HepG2 (cell line): ENCODE measurements around the gene PHKG2. TPM values are rescaled to one million over a fixed set of nuclear protein-coding genes. Genes with fewer than 3 reads are reported as not detected.

Experiments
- ATAC-seq: fragments of 200-7000 bp; cut with Tn5 transposase; 3 replicates; pipeline ENCODE4 v1.9.1; 2020; ENCODE audit warnings: mild to moderate bottlenecking, moderate library complexity
- BruUV-seq: library from RNA; stranded (reverse); fragments of 400-500 nt; replicated peaks from 2 replicates; lab custom pipeline; 2021; lab: Mats Ljungman, UMichigan
- CTCF ChIA-PET: fragments of 300-600 bp; formaldehyde crosslinking; extraction: SDS; loops from one replicate; lab custom pipeline; 2021; ENCODE audit warnings: low total read pairs, inconsistent platforms, low intra/inter-chr PET ratio; lab: Yijun Ruan, JAX
- POLR2A ChIA-PET: fragments of 350-600 bp; sonication (Branson Sonifier 250); formaldehyde crosslinking; loops from one replicate; lab custom pipeline; 2020; ENCODE audit warnings: antibody characterized with exemption, inconsistent platforms; lab: Yijun Ruan, JAX
- DNase-seq: peaks from one replicate; pipeline ENCODE4 v3.0.0-alpha.2; 2015; ENCODE audit warnings: low spot score
- FAIRE-seq: peaks from 3 replicates; lab custom pipeline; 2011; peaks lifted over from hg19 to GRCh38; lab: Jason Lieb, UNC
- H2AFZ ChIP-seq: one replicate; pipeline ENCODE4 v1.6.1; 2011; ENCODE audit warnings: low read length, inconsistent platforms
- H3K27ac ChIP-seq: fragments of 300-600 bp; 3 replicates; pipeline ENCODE4 v1.8.0; 2011; ENCODE audit warnings: mixed run types, mild to moderate bottlenecking, mixed read lengths, low read length, inconsistent platforms; ENCODE audit not compliant: insufficient read depth; ENCODE audit errors: extremely low read length
- H3K27me3 ChIP-seq, 2 experiments: fragments of 200-600 bp in 1 of 2; 2 replicates in 1 of 2; 3 replicates in 1 of 2; pipeline versions ENCODE4 v1.6.0 to v1.8.0; 2011; ENCODE audit warnings: low read length in 2 of 2, mild to moderate bottlenecking in 2 of 2, moderate library complexity in 2 of 2, inconsistent platforms in 1 of 2; ENCODE audit not compliant: insufficient read depth in 2 of 2, control insufficient read depth in 1 of 2
- H3K36me3 ChIP-seq, 2 experiments: fragments of 200-600 bp in 1 of 2; replicated peaks in 1 of 2; 2 replicates in 1 of 2; 3 replicates in 1 of 2; pipeline versions ENCODE4 v1.5.1 to v1.8.0; 2011; ENCODE audit warnings: low read length in 2 of 2, inconsistent platforms in 1 of 2; ENCODE audit not compliant: insufficient read depth in 2 of 2, control insufficient read depth in 1 of 2
- H3K4me1 ChIP-seq: 2 replicates; pipeline ENCODE4 v1.5.1; 2012; ENCODE audit warnings: low read length, inconsistent platforms; ENCODE audit not compliant: insufficient read depth
- H3K4me2 ChIP-seq: 2 replicates; pipeline ENCODE4 v1.6.0; 2011; ENCODE audit warnings: low read depth, low read length, inconsistent platforms
- H3K4me3 ChIP-seq, 3 experiments: fragments of 200-600 bp in 1 of 3; sonication (generic), shearing (Covaris generic) in 1 of 3; replicated peaks in 1 of 3; 2 replicates each; pipeline ENCODE4 v1.5.1; 2011 to 2016; ENCODE audit warnings: low read length in 3 of 3, inconsistent platforms in 2 of 3, low read depth in 2 of 3, mild to moderate bottlenecking in 2 of 3, control low read depth in 1 of 3, mixed read lengths in 1 of 3; ENCODE audit not compliant: insufficient read depth in 1 of 3
- H3K79me2 ChIP-seq: one replicate; pipeline ENCODE4 v1.6.1; 2011; ENCODE audit warnings: low read length, inconsistent platforms; ENCODE audit not compliant: insufficient read depth
- H3K9ac ChIP-seq: 2 replicates; pipeline ENCODE4 v1.6.0; 2011; ENCODE audit warnings: mild to moderate bottlenecking, low read depth, low read length, inconsistent platforms; ENCODE audit not compliant: insufficient read depth
- H3K9me3 ChIP-seq: 2 replicates; pipeline ENCODE4 v1.5.1; 2012; ENCODE audit warnings: mild to moderate bottlenecking, low read length
- H4K20me1 ChIP-seq: 2 replicates; pipeline ENCODE4 v1.6.0; 2011; ENCODE audit warnings: inconsistent platforms, mild to moderate bottlenecking, low read length, moderate library complexity; ENCODE audit not compliant: insufficient read depth
- CREBL2 ChIP-seq: sonication (generic); formaldehyde crosslinking; IDR thresholded peaks from 2 replicates; pipeline ENCODE4 v1.8.1; 2023; ENCODE audit warnings: missing genetic modification reagents, mild to moderate bottlenecking, borderline replicate concordance
- GTF3A ChIP-seq: sonication (generic); formaldehyde crosslinking; conservative IDR thresholded peaks from 2 replicates; pipeline ENCODE4 v1.4.0; 2020; ENCODE audit warnings: mild to moderate bottlenecking, missing genetic modification reagents
- HNRNPLL ChIP-seq: fragments of 200-400 bp; formaldehyde crosslinking; IDR thresholded peaks from 2 replicates; pipeline ENCODE4 v1.6.1; 2017; ENCODE audit warnings: mild to moderate bottlenecking, low read depth, low read length; ENCODE audit not compliant: poor library complexity, severe bottlenecking
- MTF2 ChIP-seq: sonication (generic); formaldehyde crosslinking; IDR thresholded peaks from 2 replicates; pipeline ENCODE4 v1.5.0; 2020; ENCODE audit warnings: missing genetic modification reagents, borderline replicate concordance
- MYC ChIP-seq: sonication (generic); formaldehyde crosslinking; IDR thresholded peaks from 2 replicates; pipeline ENCODE4 v1.9.0; 2021; ENCODE audit warnings: missing genetic modification reagents, borderline replicate concordance
- NR0B2 ChIP-seq: sonication (generic); formaldehyde crosslinking; IDR thresholded peaks from 2 replicates; pipeline ENCODE4 v1.4.0; 2020; ENCODE audit warnings: mild to moderate bottlenecking, missing genetic modification reagents
- NR2F6 ChIP-seq, 2 experiments: IDR thresholded peaks; 2 replicates each; pipeline ENCODE4 v1.6.1; 2016; ENCODE audit warnings: antibody characterized with exemption in 1 of 2, mild to moderate bottlenecking in 1 of 2
- NRL ChIP-seq: sonication (generic); formaldehyde crosslinking; IDR thresholded peaks from 2 replicates; pipeline ENCODE4 v1.5.0; 2020; ENCODE audit warnings: missing genetic modification reagents, mild to moderate bottlenecking, moderate library complexity, borderline replicate concordance
- RAD21 ChIP-seq: fragments of 450-650 bp; formaldehyde crosslinking; IDR thresholded peaks from 2 replicates; pipeline ENCODE4 v1.5.0; 2020; ENCODE audit warnings: mild to moderate bottlenecking
- RAD51 ChIP-seq: fragments of 450-650 bp; IDR thresholded peaks from 2 replicates; pipeline ENCODE4 v1.6.1; 2016; ENCODE audit warnings: borderline replicate concordance
- SCMH1 ChIP-seq: sonication (generic); formaldehyde crosslinking; IDR thresholded peaks from 2 replicates; pipeline ENCODE4 v1.9.0; 2021; ENCODE audit warnings: missing genetic modification reagents, mild to moderate bottlenecking, borderline replicate concordance
- SOX13 ChIP-seq, 3 experiments: fragments of 450-650 bp in 1 of 3; sonication (generic) in 1 of 3; formaldehyde crosslinking in 1 of 3; IDR thresholded peaks in 2 of 3; conservative IDR thresholded peaks in 1 of 3; 2 replicates each; pipeline versions ENCODE4 v1.5.0 to v1.6.1; 2016 to 2020; ENCODE audit warnings: antibody characterized with exemption in 1 of 3, mild to moderate bottlenecking in 1 of 3, missing compliant biosample characterization in 1 of 3, missing genetic modification reagents in 1 of 3, moderate library complexity in 1 of 3
- SRF ChIP-seq: IDR thresholded peaks from 2 replicates; pipeline ENCODE4 v1.6.1; 2011; ENCODE audit warnings: mild to moderate bottlenecking, low read depth, low read length, moderate library complexity
- ZFP36L2 ChIP-seq: sonication (generic); formaldehyde crosslinking; IDR thresholded peaks from 2 replicates; pipeline ENCODE4 v1.4.0; 2020; ENCODE audit warnings: missing genetic modification reagents
- ZNF124 ChIP-seq: sonication (generic); formaldehyde crosslinking; IDR thresholded peaks from 2 replicates; pipeline ENCODE4 v1.4.0; 2020; ENCODE audit warnings: missing genetic modification reagents
- ZNF574 ChIP-seq: sonication (generic); formaldehyde crosslinking; IDR thresholded peaks from 2 replicates; pipeline ENCODE4 v1.4.0; 2020; ENCODE audit warnings: missing genetic modification reagents
- ZNF607 ChIP-seq: sonication (generic); formaldehyde crosslinking; IDR thresholded peaks from 2 replicates; pipeline ENCODE4 v1.5.1; 2020; ENCODE audit warnings: missing genetic modification reagents, mild to moderate bottlenecking, borderline replicate concordance
- ZNF674 ChIP-seq: sonication (generic); formaldehyde crosslinking; IDR thresholded peaks from 2 replicates; pipeline ENCODE4 v1.5.0; 2020; ENCODE audit warnings: low read depth, mild to moderate bottlenecking, missing genetic modification reagents
- ZNF704 ChIP-seq: sonication (generic); formaldehyde crosslinking; IDR thresholded peaks from 2 replicates; pipeline ENCODE4 v1.8.1; 2023; ENCODE audit warnings: mild to moderate bottlenecking, inconsistent platforms, moderate library complexity, missing genetic modification reagents, borderline replicate concordance
- WGBS: methylation state at CpG from one replicate; pipeline ENCODE4 v1.1.6; 2017; ENCODE audit warnings: low lambda C conversion rate; 5-methylcytosine and 5-hydroxymethylcytosine counted together
- in situ Hi-C: cut with HindIII; loops from 2 replicates; pipeline ENCODE4 v1.10.0; 2017; ENCODE audit warnings: low pct_unique_long_range_greater_than_20kb; ENCODE audit not compliant: extremely low pct_ligation_motif_present
- intact Hi-C: fragments of 100-400 bp; cut with micrococcal nuclease; formaldehyde crosslinking; loops from one replicate; pipeline ENCODE4 v1.10.0; 2022; ENCODE audit not compliant: unreplicated experiment
- polyA plus RNA-seq, 8 experiments: library from polyadenylated mRNA; depleted of rRNA in 3 of 8; stranded (reverse) in 7 of 8; unstranded in 1 of 8; fragments of >200 nt; fragmentation: Illumina TruSeq in 4 of 8; extraction: Trizol in 4 of 8; gene quantifications; 2 replicates each; pipeline versions ENCODE4 v1.2.1 to v1.2.3, GENCODE V29; 2011 to 2016; ENCODE audit warnings: low read depth in 4 of 8, missing spikeins in 1 of 8, mixed read lengths in 1 of 8; ENCODE audit not compliant: insufficient read depth in 1 of 8
- total RNA-seq, 5 experiments: library from RNA; depleted of rRNA; stranded (reverse); fragments of >200 nt; fragmentation: Illumina TruSeq; extraction: Trizol; gene quantifications; 2 replicates each; pipeline ENCODE4 v1.2.3, GENCODE V29; 2016; ENCODE audit warnings: low read depth in 1 of 5

The PHKG2 gene
- total and polyA plus RNA-seq, 2 of the 13 experiments (the other 11 are each of a cell fraction or from before 2014, with no cell fraction given) = 37.4 to 42.1 TPM

- TF ChIP-seq ZNF574 (0 out of 2 replicates have a peak, but pooled peaks have one; percentile 18), MYC (CRISPR knock-in tag) (0 out of 2 replicates have a peak, but pooled peaks have one; percentile 33), HNRNPLL (peak; percentile 28), CREBL2 (CRISPR knock-in tag) (no peak), NR2F6 (IDR thresholded peaks at IDR 0.05) (no peak), NR2F6 (CRISPR knock-in tag; IDR thresholded peaks at IDR 0.05) (0 out of 2 replicates have a peak, but pooled peaks have one; percentile 18), SCMH1 (CRISPR knock-in tag) (no peak), ZNF674 (CRISPR knock-in tag) (no peak), SOX13 (IDR thresholded peaks at IDR 0.05) (no peak), SOX13 (CRISPR knock-in tag; conservative IDR thresholded peaks at IDR 0.05 in 1 of 2, IDR thresholded peaks at IDR 0.05 in 1 of 2) (no peak)
Observed at GRCh38 chr16:30722443-30722842, 25.8 kb upstream of the PHKG2 start (continued).

- Histone ChIP-seq H3K9me3 (no peaks in the 10 kb centered on the region), H3K4me1 (no peaks in the 10 kb centered on the region), H3K9ac (no peak overlapping the region), H3K27me3 (no peaks in the 10 kb centered on the region), H4K20me1 (no peaks in the 10 kb centered on the region; the same call in 1 of the 2 replicates), H3K4me3 (no peak overlapping the region), H3K36me3 (peaks cover 60 to 79% of the 10 kb centered on the region in 2 experiments), H2AFZ (no peak overlapping the region), H3K4me2 (no peak overlapping the region), H3K79me2 (no peaks in the 10 kb centered on the region), H3K27ac (no peak overlapping the region)
- intact Hi-C loops (no loop called here), in situ Hi-C loops (no loop called here)
- no TSS peak for BruUV-seq
- WGBS = 95% methylated on average over 10 of the region's 10 CpGs
- POLR2A ChIA-PET = interaction anchor here (1.1 to 1.3 kb wide), 2 partner anchors 15 to 26 kb away, joined by 3 read pairs; no protein-coding TSS in a partner anchor
- FAIRE-seq (no peak), ATAC-seq (no peak), DNase-seq (no peak)
- CTCF ChIA-PET = no interaction called here
- TF ChIP-seq GTF3A (CRISPR knock-in tag) (no peak), ZNF607 (CRISPR knock-in tag) (no peak), RAD51 (no peak), ZFP36L2 (CRISPR knock-in tag) (no peak), ZNF704 (CRISPR knock-in tag) (no peak), ZNF124 (no peak), SRF (no peak), RAD21 (no peak), NR0B2 (CRISPR knock-in tag) (no peak), NRL (CRISPR knock-in tag) (no peak), MTF2 (CRISPR knock-in tag) (no peak)
Observed at GRCh38 chr16:30722916-30723315, 25.3 kb upstream of the PHKG2 start.
